Measurements from ENCODE around the gene WRAP73. TPM values are rescaled to one million over a fixed set of nuclear protein-coding genes. Genes with fewer than 3 reads are reported as not detected.

Gene WRAP73
- total RNA-seq, 2 experiments from 2014 or later = 22.3 to 22.7 TPM

DNA sequence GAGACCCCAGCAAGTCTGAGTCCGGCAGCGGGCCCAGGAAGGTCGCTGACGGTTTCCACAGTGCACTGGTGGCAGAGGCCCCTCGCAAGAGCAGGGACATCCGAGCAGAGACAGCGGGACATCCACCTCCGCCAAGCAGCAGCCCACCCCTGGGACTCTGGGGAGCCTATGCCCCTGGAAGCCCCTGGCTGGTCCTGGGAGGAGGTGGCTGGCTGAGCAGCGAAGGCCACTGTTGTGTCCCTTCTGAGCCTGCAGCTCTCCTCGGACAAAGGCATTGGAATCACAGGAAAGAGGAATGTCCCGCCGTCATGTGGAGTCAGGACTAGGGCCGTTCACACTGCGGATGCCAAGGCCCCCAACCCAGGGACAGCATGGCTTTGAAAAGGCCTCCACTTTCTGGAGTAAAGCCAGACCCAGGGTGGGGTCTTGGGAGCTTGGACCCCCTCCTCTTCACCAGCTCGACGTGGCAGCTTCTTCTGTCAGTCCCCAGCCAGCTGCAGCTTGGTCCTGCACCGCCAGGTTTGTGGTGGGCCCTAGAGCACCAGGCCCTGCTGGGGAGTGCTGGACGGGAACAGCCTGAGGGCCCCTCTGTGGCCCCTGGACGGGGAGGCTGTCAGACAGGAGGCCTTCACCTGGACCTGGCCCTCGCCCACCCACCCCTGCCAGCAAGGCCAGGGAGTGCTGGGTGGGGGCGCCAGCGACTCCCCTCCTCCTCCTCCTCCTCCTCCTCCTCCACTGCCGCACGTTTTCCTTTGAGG lies 40.0 kb downstream of the WRAP73 start:
- peaks cover 20 to 30% of the 10 kb centered on the region in 2 experiments for H3K27me3 ChIP-seq (ENCODE audit: control insufficient read depth in 1 of 2, insufficient read depth in 2 of 2, low read length in 2 of 2)
- no peak for DNase-seq
- H3K4me1 ChIP-seq (ENCODE audit: insufficient read depth, low read length) = peaks cover 23% of the 10 kb centered on the region
- H3K36me3 Mint-ChIP-seq (ENCODE audit: low read depth) = no peaks in the 10 kb centered on the region
- CTCF ChIA-PET = no interaction called here
- peaks cover 0 to 15% of the 10 kb centered on the region in 2 experiments for H3K9me3 ChIP-seq (ENCODE audit: control insufficient read depth in 1 of 2, insufficient read depth in 1 of 2, low read length in 2 of 2)
- no peaks in the 10 kb centered on the region for H3K9me3 Mint-ChIP-seq
- POLR2A ChIA-PET = no interaction called here
- TF ChIP-seq, protein P1, sequence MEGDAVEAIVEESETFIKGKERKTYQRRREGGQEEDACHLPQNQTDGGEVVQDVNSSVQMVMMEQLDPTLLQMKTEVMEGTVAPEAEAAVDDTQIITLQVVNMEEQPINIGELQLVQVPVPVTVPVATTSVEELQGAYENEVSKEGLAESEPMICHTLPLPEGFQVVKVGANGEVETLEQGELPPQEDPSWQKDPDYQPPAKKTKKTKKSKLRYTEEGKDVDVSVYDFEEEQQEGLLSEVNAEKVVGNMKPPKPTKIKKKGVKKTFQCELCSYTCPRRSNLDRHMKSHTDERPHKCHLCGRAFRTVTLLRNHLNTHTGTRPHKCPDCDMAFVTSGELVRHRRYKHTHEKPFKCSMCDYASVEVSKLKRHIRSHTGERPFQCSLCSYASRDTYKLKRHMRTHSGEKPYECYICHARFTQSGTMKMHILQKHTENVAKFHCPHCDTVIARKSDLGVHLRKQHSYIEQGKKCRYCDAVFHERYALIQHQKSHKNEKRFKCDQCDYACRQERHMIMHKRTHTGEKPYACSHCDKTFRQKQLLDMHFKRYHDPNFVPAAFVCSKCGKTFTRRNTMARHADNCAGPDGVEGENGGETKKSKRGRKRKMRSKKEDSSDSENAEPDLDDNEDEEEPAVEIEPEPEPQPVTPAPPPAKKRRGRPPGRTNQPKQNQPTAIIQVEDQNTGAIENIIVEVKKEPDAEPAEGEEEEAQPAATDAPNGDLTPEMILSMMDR (IDR thresholded peaks at IDR 0.05) = no peak
- no peak overlapping the region for H3K4me3 ChIP-seq (ENCODE audit: low read length)
- intact Hi-C loops (cut with DNase I, micrococcal nuclease) = no loop called here
- H3K27ac Mint-ChIP-seq = no peak overlapping the region
- peaks cover 15% of the 10 kb centered on the region for H3K4me1 Mint-ChIP-seq (ENCODE audit: low read depth)
- H3K27me3 Mint-ChIP-seq = peaks cover 42% of the 10 kb centered on the region
- no peaks in the 10 kb centered on the region for H3K36me3 ChIP-seq (ENCODE audit: insufficient read depth, low read length)
- H3K27ac ChIP-seq (ENCODE audit: low read depth in 1 of 2, low read length in 2 of 2) = no peak overlapping the region
- H3K4me3 Mint-ChIP-seq = no peak overlapping the region
- ATAC-seq (ENCODE audit: poor library complexity) = no peak

DNA sequence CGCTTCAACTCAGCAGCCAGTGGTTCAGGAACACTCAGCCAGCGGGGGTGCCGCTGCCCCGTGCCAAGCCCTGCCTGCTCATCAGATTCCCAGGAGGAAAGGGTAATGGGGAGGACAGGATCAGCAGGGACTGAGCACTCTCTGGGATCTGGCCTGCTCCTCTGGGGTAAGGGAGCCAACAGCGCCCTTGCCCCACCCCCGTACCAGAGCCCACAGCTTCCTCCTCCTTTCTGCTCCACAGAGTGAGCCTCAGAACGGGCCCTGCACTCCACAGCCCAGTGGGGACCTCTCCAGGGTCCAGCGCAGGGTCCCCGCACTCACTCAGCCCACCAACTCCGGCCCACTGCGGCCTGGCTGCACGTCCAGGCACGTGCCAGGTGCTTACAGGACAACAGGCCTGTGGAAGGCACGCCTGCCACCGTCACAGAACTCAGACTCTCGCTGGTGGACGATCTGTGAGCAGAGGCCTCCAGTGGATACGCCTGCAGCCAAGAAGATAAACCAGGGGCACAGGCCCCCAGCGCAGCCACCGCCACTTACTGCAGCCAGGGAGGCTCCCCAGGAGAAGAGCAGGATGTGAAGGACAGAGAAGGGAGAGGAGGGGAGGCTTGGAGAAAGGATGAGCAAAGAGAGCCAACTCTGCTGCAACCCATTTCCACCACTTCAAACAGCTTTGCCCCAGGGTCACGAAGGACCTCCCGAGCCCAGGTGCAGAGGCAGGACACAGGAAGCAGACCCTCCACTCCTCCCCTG lies 40.7 kb downstream of the WRAP73 start:
- intact Hi-C loops (cut with DNase I, micrococcal nuclease) = no loop called here
- CTCF ChIA-PET = no interaction called here
- H3K27me3 Mint-ChIP-seq = peaks cover 34% of the 10 kb centered on the region

DNA sequence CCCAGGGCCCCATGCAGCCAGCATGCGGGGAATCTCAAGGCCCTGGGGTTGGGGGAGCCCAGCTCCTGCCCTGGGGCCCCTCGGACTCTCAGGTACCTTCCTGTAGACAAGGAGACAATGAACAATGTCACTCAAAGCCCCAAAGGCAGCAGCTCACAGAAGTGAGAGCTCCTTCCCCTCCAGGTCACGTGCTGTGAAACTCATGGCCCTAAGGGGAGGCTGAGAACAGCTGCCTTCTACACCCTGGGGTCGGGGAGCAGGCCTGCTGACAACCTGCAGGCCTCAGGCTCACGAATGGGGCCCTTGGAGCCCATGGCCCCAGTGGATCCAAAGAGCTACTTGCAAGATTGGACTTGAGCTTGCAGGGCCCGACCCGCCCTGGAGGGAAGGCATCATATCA lies 41.7 kb downstream of the WRAP73 start:
- Histone ChIP-seq H3K36me3 (ENCODE audit: insufficient read depth, low read length) (no peaks in the 10 kb centered on the region), H3K9me3 (ENCODE audit: control insufficient read depth in 1 of 2, insufficient read depth in 1 of 2, low read length in 2 of 2) (peaks cover 0 to 22% of the 10 kb centered on the region in 2 experiments), H3K27me3 (ENCODE audit: control insufficient read depth in 1 of 2, insufficient read depth in 2 of 2, low read length in 2 of 2) (peaks cover 18 to 30% of the 10 kb centered on the region in 2 experiments), H3K4me1 (ENCODE audit: insufficient read depth, low read length) (peaks cover 23% of the 10 kb centered on the region), H3K27ac (ENCODE audit: low read depth in 1 of 2, low read length in 2 of 2) (no peak overlapping the region), H3K4me3 (ENCODE audit: low read length) (no peak overlapping the region)
- H3K27ac Mint-ChIP-seq = no peak overlapping the region
- TF ChIP-seq, protein P1 (IDR thresholded peaks at IDR 0.05) = no peak
- no peak for DNase-seq
- no peak overlapping the region for H3K4me3 Mint-ChIP-seq
- intact Hi-C loops (cut with DNase I, micrococcal nuclease) = no loop called here
- no peaks in the 10 kb centered on the region for H3K9me3 Mint-ChIP-seq
- H3K36me3 Mint-ChIP-seq (ENCODE audit: low read depth) = no peaks in the 10 kb centered on the region
- ChIA-PET CTCF (no interaction called here), POLR2A (interaction anchor here (0.9 kb wide), 1 partner anchor 77 kb away, joined by 3 read pairs; no protein-coding TSS in a partner anchor)
- H3K4me1 Mint-ChIP-seq (ENCODE audit: low read depth) = peaks cover 15% of the 10 kb centered on the region
- H3K27me3 Mint-ChIP-seq = peaks cover 24% of the 10 kb centered on the region
- ATAC-seq (ENCODE audit: poor library complexity) = no peak

More for the DNA sequence above, 40.7 kb downstream of the WRAP73 start:
- H3K4me1 Mint-ChIP-seq (ENCODE audit: low read depth) = peaks cover 15% of the 10 kb centered on the region
- no peak for ATAC-seq (ENCODE audit: poor library complexity)
- Histone ChIP-seq H3K4me3 (ENCODE audit: low read length) (no peak overlapping the region), H3K36me3 (ENCODE audit: insufficient read depth, low read length) (no peaks in the 10 kb centered on the region), H3K4me1 (ENCODE audit: insufficient read depth, low read length) (peaks cover 23% of the 10 kb centered on the region), H3K27me3 (ENCODE audit: control insufficient read depth in 1 of 2, insufficient read depth in 2 of 2, low read length in 2 of 2) (peaks cover 18 to 30% of the 10 kb centered on the region in 2 experiments), H3K27ac (ENCODE audit: low read depth in 1 of 2, low read length in 2 of 2) (no peak overlapping the region), H3K9me3 (ENCODE audit: control insufficient read depth in 1 of 2, insufficient read depth in 1 of 2, low read length in 2 of 2) (peaks cover 0 to 19% of the 10 kb centered on the region in 2 experiments)
- TF ChIP-seq, protein P1 (IDR thresholded peaks at IDR 0.05) = no peak
- H3K36me3 Mint-ChIP-seq (ENCODE audit: low read depth) = no peaks in the 10 kb centered on the region
- no peak for DNase-seq
- H3K9me3 Mint-ChIP-seq = no peaks in the 10 kb centered on the region
- POLR2A ChIA-PET = no interaction called here
- H3K27ac Mint-ChIP-seq = no peak overlapping the region
- peak overlapping the region; percentile 25 for H3K4me3 Mint-ChIP-seq
